ENCODE data around the gene EXOC3L2.
"Not testable (repeated sequence)": the region's sequence is repeated elsewhere in the genome, so short reads cannot be mapped to it uniquely, and the experiment has no call there.

EXOC3L2 gene

GRCh38 chr19:45245334-45245787 lies at the start of gene EXOC3L2:
TSS of gene EXOC3L2 (minus strand) at chr19:45245407. CDS start at chr19:45239045, 6,362 bp downstream.
- DNase-seq (ENCODE audit: low read depth), result no peak

GRCh38 chr19:45294291-45295029 lies 49.3 kb upstream of the EXOC3L2 start:
- DNase-seq (ENCODE audit: low read depth), result no peak

DNA sequence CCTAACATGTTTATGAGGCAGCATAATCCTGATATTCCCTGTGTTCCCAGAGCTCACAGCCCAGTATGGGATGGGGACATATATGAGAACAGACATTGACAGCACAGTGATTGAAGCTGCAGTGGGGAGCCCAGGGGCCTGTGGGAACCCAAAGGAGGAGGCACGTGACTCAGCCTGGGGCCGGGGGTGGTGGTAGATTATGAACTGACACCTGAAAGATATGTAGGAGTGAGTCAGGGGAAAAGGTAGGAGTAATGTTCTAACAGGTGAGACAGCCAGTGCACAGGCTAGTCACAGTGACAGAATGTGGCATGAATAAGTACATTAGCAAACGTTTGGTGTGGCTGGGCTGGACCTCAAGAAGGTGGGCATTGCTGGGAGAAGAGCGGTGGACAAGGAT lies 48.5 kb upstream of the EXOC3L2 start:
- DNase-seq (ENCODE audit: low read depth), result no peak

DNA sequence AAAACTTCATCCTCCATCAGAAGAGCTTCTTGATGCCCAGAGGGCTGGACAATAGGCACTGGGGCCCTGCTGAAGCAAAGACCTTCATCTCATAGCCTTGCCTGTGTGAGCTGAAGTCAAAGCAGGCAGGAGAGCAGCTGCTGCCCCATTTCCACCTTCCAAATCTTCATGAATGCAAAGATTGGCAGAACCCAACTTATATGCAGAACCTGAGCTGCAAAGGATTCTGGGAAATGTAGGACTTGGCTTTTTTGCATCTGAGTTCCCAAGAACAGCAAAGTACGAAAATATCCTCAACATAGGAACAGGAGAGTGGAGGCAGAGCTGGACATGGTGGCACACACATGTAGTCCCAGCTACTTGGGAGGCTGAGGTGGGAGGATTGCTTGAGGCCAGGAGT lies 46.6 kb upstream of the EXOC3L2 start:
- DNase-seq (ENCODE audit: low read depth), result no peak

- no peak for DNase-seq (ENCODE audit: low read depth)
Measured at GRCh38 chr19:45290381-45290931, 45.2 kb upstream of the EXOC3L2 start.

GRCh38 chr19:45283443-45284033 lies 38.3 kb upstream of the EXOC3L2 start:
- no peak for DNase-seq (ENCODE audit: low read depth)

DNA sequence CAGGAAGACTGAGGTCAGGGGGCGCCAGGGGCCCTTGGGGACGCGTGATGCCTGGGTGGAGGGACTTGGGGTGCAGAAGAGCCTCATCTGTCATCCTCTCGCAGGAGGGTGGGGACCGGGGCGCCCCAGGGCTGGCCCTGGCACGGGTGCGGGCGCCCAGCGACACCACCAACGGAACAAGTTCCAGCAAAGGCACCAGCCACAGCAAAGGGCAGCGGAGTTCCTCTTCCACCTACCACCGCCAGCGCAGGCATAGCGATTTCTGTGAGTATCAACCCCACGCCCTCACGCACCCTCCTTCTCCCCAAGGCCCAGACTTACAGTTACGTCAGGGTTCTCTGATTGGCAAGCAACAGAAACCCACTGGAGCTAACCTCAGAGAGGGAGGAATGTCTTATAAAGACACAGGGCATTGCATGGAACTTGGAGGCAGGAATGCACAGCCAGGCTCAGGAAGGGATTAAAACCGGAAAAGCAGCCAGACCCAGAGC lies 35.3 kb upstream of the EXOC3L2 start:
- no peak for DNase-seq (ENCODE audit: low read depth)

DNA sequence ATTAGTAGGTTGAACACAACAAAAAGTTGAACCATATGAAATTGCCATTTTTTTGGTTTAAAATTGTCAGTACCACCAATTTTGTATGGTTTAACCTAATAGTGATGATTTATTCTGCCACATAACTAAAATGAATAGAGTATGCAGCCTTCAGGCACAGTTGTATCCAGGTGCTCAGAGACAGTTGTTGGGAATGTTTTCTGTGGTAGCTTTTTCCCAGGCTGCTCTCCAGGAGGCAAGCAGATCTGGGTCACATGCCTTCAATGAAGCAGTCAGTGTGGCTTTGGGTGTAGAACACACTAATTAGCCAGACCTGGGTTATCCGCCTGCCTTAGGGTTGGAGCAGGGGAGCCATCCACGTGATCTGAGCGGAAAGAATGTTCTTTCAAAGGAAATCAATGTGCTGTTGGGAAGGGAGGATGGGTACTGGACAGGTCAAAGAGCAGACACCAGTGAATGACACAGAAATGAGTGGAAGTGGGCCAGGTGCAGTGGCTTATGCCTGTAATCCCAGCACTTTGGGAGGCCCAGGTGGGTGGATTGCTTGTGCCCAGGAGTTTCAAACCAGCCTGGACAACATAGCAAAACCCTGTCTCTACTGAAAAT lies 34.5 kb upstream of the EXOC3L2 start:
- no peak for DNase-seq (ENCODE audit: low read depth)

DNA sequence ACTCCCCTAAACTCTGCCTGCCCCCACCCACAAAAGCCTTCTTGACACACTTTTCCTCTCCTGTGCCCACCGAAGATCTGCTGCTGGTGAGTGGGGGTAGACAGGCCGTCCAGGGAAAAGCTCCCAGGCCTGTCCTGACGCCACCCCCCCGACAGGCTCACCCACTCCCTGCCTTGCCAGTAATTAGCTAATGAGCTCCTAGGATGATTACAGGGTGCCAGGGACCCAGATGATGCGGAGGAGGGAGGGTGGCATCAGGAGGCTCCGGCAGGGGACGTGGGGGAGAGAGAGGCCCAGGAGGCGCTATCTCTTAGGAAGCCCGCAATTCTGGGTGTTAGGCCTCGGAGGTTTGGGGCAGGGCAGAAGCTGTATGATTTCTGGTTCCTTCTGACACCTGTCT lies 32.9 kb upstream of the EXOC3L2 start:
- DNase-seq (ENCODE audit: low read depth), result no peak

GRCh38 chr19:45276284-45276687 lies 31.1 kb upstream of the EXOC3L2 start:
- no peak for DNase-seq (ENCODE audit: low read depth)

DNA sequence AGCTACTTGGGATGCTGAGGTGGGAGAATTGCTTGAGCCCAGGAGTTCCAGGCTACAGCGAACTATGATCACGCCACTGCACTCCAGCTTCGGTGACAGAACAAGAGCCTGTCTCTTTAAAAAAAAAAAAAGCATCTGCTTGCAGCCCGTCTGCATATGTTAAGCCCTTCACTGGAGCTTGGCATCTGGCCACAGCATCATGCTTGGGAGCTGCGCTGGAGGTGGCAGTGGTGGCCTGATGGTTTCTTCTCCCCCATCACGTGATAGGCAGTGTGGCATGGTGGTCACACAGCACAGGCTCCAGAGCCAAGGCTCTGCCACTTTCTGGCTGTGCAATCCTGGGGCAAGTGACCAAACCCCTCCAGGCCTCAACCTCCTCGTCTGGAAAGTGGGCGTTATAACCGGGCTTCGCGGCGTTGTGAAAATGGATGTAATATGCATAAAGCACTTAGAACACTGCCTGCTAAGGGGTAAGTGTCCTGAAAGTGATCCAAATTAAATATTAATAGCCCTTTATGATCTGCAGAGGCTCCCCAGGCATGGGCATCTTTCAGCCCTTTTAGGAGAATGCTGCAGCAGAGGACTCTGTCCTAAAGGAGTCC lies 30.3 kb upstream of the EXOC3L2 start:
- DNase-seq (ENCODE audit: low read depth), result no peak

DNA sequence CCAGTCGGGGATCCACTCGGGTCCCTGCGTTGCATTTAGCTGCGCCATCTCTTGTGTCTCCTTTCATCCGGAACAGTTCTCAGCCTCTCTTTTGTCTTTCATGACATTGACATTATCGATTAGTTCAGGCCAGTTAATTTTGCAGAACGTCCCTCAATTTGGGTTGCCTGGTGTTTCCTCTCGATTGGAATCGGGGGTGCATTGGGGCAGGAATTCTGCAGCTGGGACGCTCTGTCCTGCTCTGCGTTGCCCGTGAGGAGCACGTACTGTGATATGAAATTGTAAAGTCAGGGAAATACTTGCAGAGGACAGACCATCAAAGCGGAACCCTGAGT lies 28.3 kb upstream of the EXOC3L2 start:
- DNase-seq (ENCODE audit: low read depth), result no peak

- no peak for DNase-seq (ENCODE audit: low read depth)
Measured at GRCh38 chr19:45271735-45272108, 26.5 kb upstream of the EXOC3L2 start.

GRCh38 chr19:45271098-45271734 lies 26.0 kb upstream of the EXOC3L2 start:
- no peak for DNase-seq (ENCODE audit: low read depth)

DNA sequence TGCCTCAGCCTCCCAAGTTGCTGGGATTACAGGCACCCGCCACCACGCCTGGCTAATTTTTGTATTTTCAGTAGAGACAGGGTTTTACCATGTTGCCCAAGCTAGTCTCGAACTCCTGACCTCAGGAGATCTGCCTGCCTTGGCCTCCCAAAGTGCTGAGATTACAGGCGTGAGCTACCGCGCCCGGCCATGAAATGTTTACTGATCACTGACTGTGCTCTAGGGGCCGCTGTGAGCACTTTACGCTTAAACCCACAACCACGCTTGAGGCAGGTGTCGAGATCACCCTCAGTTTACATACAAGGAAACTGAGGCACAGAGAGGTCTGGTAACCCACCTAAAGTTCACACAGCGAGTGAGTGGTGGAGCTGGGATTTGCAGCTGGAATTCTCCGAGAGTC lies 24.7 kb upstream of the EXOC3L2 start:
- not testable (repeated sequence) for DNase-seq (ENCODE audit: low read depth)

- DNase-seq (ENCODE audit: low read depth), result no peak
Measured at GRCh38 chr19:45267296-45267695, 22.1 kb upstream of the EXOC3L2 start.

GRCh38 chr19:45265375-45265774 lies 20.2 kb upstream of the EXOC3L2 start:
- no peak for DNase-seq (ENCODE audit: low read depth)

DNA sequence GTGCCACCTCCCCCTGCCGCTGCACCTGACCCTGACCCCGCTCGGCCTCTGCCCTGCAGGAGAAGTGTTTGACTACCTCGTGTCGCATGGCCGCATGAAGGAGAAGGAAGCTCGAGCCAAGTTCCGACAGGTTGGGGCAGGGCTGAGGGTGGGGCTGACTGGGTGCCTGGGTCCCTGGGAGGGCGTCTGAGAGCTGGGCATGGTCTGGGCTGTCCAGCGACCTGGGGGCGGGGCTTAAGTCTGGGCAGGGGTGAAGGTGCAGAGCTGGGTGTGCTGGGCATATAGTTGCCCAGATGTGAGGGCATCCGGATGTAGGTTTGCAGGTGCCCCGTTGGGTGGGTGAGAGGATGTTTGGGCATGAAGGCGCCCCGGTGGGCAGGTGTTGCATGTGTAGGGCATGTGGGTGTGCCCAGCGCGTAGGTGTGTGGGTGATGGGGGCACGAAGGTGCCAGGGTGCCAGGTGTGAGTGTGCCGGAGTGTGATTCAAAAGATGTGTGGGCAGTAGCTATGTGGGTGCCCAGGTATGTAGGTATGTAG lies 19.6 kb upstream of the EXOC3L2 start:
- DNase-seq (ENCODE audit: low read depth), result no peak

DNA sequence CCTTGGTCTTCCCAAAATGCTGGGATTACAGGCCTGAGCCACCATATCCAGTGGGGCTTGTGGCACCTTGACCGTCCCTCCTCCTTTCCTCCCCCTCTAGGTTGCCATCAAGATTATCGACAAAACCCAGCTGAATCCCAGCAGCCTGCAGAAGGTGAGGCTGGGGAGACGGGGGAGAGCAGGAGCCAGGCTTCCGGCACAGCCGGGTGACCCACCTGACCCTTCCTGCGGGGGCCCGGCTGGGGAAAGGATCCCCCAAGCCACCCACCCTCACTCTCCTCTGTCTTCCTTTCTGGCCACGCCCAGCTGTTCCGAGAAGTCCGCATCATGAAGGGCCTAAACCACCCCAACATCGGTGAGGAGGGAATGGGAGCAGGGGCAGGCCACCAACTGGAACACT lies 17.8 kb upstream of the EXOC3L2 start:
- no peak for DNase-seq (ENCODE audit: low read depth)

DNA sequence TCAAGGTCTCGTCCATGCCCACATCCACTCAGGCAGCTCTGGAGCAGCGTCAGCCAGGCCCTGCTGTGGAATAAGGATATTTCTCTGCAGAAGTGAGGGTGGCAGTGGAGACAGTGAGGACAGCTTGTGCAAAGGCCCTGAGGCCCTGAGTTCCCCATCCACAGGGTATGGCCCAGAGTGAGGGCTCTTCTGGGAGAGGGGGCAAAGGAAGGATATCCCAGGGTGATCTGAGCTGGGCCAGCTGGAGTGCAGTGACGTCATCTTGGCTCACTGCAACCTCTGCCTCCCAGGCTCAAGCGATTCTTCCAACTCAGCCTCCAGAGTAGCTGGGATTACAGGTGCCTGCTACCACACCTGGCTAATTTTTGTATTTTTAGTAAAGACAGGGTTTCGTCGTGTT lies 17.4 kb upstream of the EXOC3L2 start:
- no peak for DNase-seq (ENCODE audit: low read depth)

GRCh38 chr19:45258862-45259261 lies 13.7 kb upstream of the EXOC3L2 start:
- no peak for DNase-seq (ENCODE audit: low read depth)

- no peak for DNase-seq (ENCODE audit: low read depth)
Measured at GRCh38 chr19:45256836-45257235, 11.6 kb upstream of the EXOC3L2 start.
